K562 (cell line): ENCODE data around the gene BRME1. TPM values are rescaled to one million over a fixed set of nuclear protein-coding genes. Genes with fewer than 3 reads are reported as not detected.

Experiments
- ATAC-seq: fragments of 200-7000 bp; cut with Tn5 transposase; 3 replicates; pipeline ENCODE4 v1.9.1; 2020; ENCODE audit warnings: moderate library complexity
- BruUV-seq: library from RNA; stranded (reverse); fragments of 400-500 nt; replicated peaks from 2 replicates; lab custom pipeline; 2021; lab: Mats Ljungman, UMichigan
- CTCF ChIA-PET: fragments of 300-600 bp; formaldehyde crosslinking; extraction: SDS; loops from one replicate; lab custom pipeline; 2021; ENCODE audit warnings: low intra/inter-chr PET ratio; lab: Yijun Ruan, JAX
- POLR2A ChIA-PET: fragments of 300-600, 350-650 bp; sonication (Branson Sonifier 250); formaldehyde crosslinking; extraction: SDS; loops from one replicate; lab custom pipeline; 2021; ENCODE audit warnings: antibody characterized with exemption, inconsistent platforms; lab: Yijun Ruan, JAX
- DNase-seq, 4 experiments: peaks; one replicate each; pipeline versions ENCODE4 v3.0.0 to v3.0.0-alpha.2; 2011 to 2018; ENCODE audit warnings: low spot score in 3 of 4, mixed read lengths in 3 of 4; ENCODE audit errors: extremely low read depth in 1 of 4
- FAIRE-seq: peaks from 2 replicates; lab custom pipeline; 2011; peaks lifted over from hg19 to GRCh38; lab: Jason Lieb, UNC
- H2AFZ ChIP-seq: 2 replicates; pipeline ENCODE4 v1.6.0; 2011; ENCODE audit warnings: low read depth, low read length, control low read depth, inconsistent platforms
- H3K27ac ChIP-seq: fragments of 200-600 bp; 3 replicates; pipeline ENCODE4 v1.8.0; 2011; ENCODE audit warnings: low read depth, mild to moderate bottlenecking, control low read depth, inconsistent platforms, low read length, moderate library complexity, mixed read lengths; ENCODE audit errors: extremely low read depth
- H3K27me3 ChIP-seq, 2 experiments: fragments of 300-600 bp in 1 of 2; 2 replicates in 1 of 2; 3 replicates in 1 of 2; pipeline versions ENCODE4 v1.6.0 to v1.8.0; 2011; ENCODE audit warnings: inconsistent platforms in 2 of 2, low read length in 2 of 2, mild to moderate bottlenecking in 1 of 2, mixed read lengths in 1 of 2, moderate library complexity in 1 of 2; ENCODE audit not compliant: control insufficient read depth in 2 of 2, insufficient read depth in 2 of 2
- H3K36me3 ChIP-seq: fragments of 300-600 bp; 3 replicates; pipeline ENCODE4 v1.8.0; 2011; ENCODE audit warnings: mild to moderate bottlenecking, low read length, inconsistent platforms; ENCODE audit not compliant: control insufficient read depth, insufficient read depth
- H3K4me1 ChIP-seq, 2 experiments: fragments of 200-600 bp in 1 of 2; replicated peaks in 1 of 2; 2 replicates in 1 of 2; 3 replicates in 1 of 2; pipeline versions ENCODE4 v1.5.1 to v1.8.0; 2011; ENCODE audit warnings: inconsistent platforms in 2 of 2, low read length in 2 of 2, mild to moderate bottlenecking in 1 of 2, mixed read lengths in 1 of 2, moderate library complexity in 1 of 2; ENCODE audit not compliant: control insufficient read depth in 2 of 2, insufficient read depth in 2 of 2
- H3K4me2 ChIP-seq: 2 replicates; pipeline ENCODE4 v1.6.1; 2011; ENCODE audit warnings: low read length, control low read depth, inconsistent platforms, mixed read lengths; ENCODE audit not compliant: insufficient read depth
- H3K4me3 ChIP-seq: fragments of 200-600 bp; sonication (generic), shearing (Covaris generic); 2 replicates; pipeline ENCODE4 v1.5.1; 2016; ENCODE audit warnings: control low read depth, inconsistent platforms
- H3K79me2 ChIP-seq: fragments of 200-600 bp; 3 replicates; pipeline ENCODE4 v1.8.0; 2011; ENCODE audit warnings: low read length, inconsistent platforms; ENCODE audit not compliant: control insufficient read depth, insufficient read depth
- H3K9ac ChIP-seq, 2 experiments: 2 replicates each; pipeline versions ENCODE4 v1.6.0 to v1.6.1; 2011; ENCODE audit warnings: low read depth in 2 of 2, low read length in 2 of 2, control low read depth in 1 of 2, inconsistent platforms in 1 of 2, mild to moderate bottlenecking in 1 of 2, mixed read lengths in 1 of 2; ENCODE audit not compliant: insufficient read depth in 1 of 2
- H3K9me1 ChIP-seq: one replicate; pipeline ENCODE4 v1.6.0; 2011; ENCODE audit warnings: inconsistent platforms, mild to moderate bottlenecking, low read length, moderate library complexity; ENCODE audit not compliant: control insufficient read depth, insufficient read depth
- H3K9me3 ChIP-seq: replicated peaks from 2 replicates; pipeline ENCODE4 v1.5.1; 2011; ENCODE audit warnings: low read depth, low read length, inconsistent platforms; ENCODE audit not compliant: control insufficient read depth, insufficient read depth
- H4K20me1 ChIP-seq: replicated peaks from 2 replicates; pipeline ENCODE4 v1.6.1; 2011; ENCODE audit warnings: low read length, inconsistent platforms, mixed read lengths; ENCODE audit not compliant: control insufficient read depth, insufficient read depth
- CHD1 ChIP-seq: fragments of 200-600 bp; sonication (generic); IDR thresholded peaks from one replicate; pipeline ENCODE4 v1.6.1; 2012; ENCODE audit warnings: mild to moderate bottlenecking, moderate library complexity, low read length, inconsistent platforms
- CHD4 ChIP-seq: fragments of 200-600 bp; sonication (generic); IDR thresholded peaks from 3 replicates; pipeline ENCODE4 v1.6.1; 2012; ENCODE audit warnings: low read depth, mild to moderate bottlenecking, mixed read lengths, low read length, inconsistent platforms; ENCODE audit not compliant: insufficient read depth, insufficient replicate concordance, poor library complexity, severe bottlenecking
- E2F1 ChIP-seq: sonication (generic); formaldehyde crosslinking; IDR thresholded peaks from 2 replicates; pipeline ENCODE4 v1.8.1; 2023; ENCODE audit warnings: mild to moderate bottlenecking, missing genetic modification reagents, moderate library complexity
- GABPB2 ChIP-seq: fragments of 250-450 bp; sonication (Bioruptor Pico); conservative IDR thresholded peaks from 2 replicates; pipeline ENCODE4 v1.5.1; 2021; ENCODE audit warnings: mild to moderate bottlenecking
- NFIX ChIP-seq: fragments of 250-450 bp; sonication (Bioruptor Pico); IDR thresholded peaks from 2 replicates; pipeline ENCODE4 v1.4.0; 2020; ENCODE audit warnings: low read depth, mild to moderate bottlenecking, moderate library complexity
- POLR2G ChIP-seq: fragments of 200-400 bp; formaldehyde crosslinking; IDR thresholded peaks from 2 replicates; pipeline ENCODE4 v1.6.1; 2017; ENCODE audit warnings: low read depth, mild to moderate bottlenecking, antibody characterized with exemption, low read length, moderate library complexity
- PYGO2 ChIP-seq: fragments of 450-650 bp; IDR thresholded peaks from 2 replicates; pipeline ENCODE4 v1.6.1; 2016; ENCODE audit warnings: mild to moderate bottlenecking, missing genetic modification characterization, moderate library complexity, missing compliant biosample characterization
- SETDB1 ChIP-seq: IDR thresholded peaks from one replicate; pipeline ENCODE4 v1.6.1; 2012; ENCODE audit warnings: low read length, control low read depth, inconsistent platforms
- SMARCA4 ChIP-seq: fragments of 450-650 bp; IDR thresholded peaks from 2 replicates; pipeline ENCODE4 v1.6.1; 2016
- TBL1XR1 ChIP-seq, 2 experiments: IDR thresholded peaks; 2 replicates each; pipeline ENCODE4 v1.6.1; 2012; ENCODE audit warnings: improper control_type of control experiment in 2 of 2, low read length in 2 of 2, mild to moderate bottlenecking in 1 of 2
- TBP ChIP-seq: optimal IDR thresholded peaks from 2 replicates; pipeline ENCODE3; 2011; ENCODE audit warnings: low read depth, low read length, improper control_type of control experiment
- ZBTB7A ChIP-seq: IDR thresholded peaks from 2 replicates; pipeline ENCODE4 v1.6.1; 2011; ENCODE audit warnings: low read depth, mild to moderate bottlenecking, low read length, moderate library complexity, borderline replicate concordance; ENCODE audit not compliant: control insufficient read depth
- ZFP1 ChIP-seq: fragments of 450-650 bp; formaldehyde crosslinking; IDR thresholded peaks from 2 replicates; pipeline ENCODE4 v1.4.0; 2020; ENCODE audit warnings: mild to moderate bottlenecking, mixed read lengths
- ZKSCAN3 ChIP-seq: fragments of 250-450 bp; sonication (Bioruptor Pico); IDR thresholded peaks from 2 replicates; pipeline ENCODE4 v1.4.0; 2020
- ZNF184 ChIP-seq: sonication (generic); formaldehyde crosslinking; IDR thresholded peaks from 2 replicates; pipeline ENCODE4 v1.5.0; 2020; ENCODE audit warnings: missing genetic modification reagents
- ZNF253 ChIP-seq: fragments of 250-450 bp; sonication (Bioruptor Pico); conservative IDR thresholded peaks from 2 replicates; pipeline ENCODE4 v1.6.1; 2021; ENCODE audit warnings: mild to moderate bottlenecking
- ZNF75A ChIP-seq: fragments of 450-650 bp; formaldehyde crosslinking; IDR thresholded peaks from 2 replicates; pipeline ENCODE4 v1.4.0; 2020; ENCODE audit warnings: mild to moderate bottlenecking
- ZNF780A ChIP-seq: fragments of 250-450 bp; sonication (Bioruptor Pico); IDR thresholded peaks from 2 replicates; pipeline ENCODE4 v1.5.0; 2021; ENCODE audit warnings: mild to moderate bottlenecking
- WGBS: fragments of 100-300 bp; shearing (Covaris generic); methylation state at CpG from one replicate; pipeline ENCODE4 v1.1.6; 2016; ENCODE audit warnings: low coverage, mixed read lengths; ENCODE audit not compliant: insufficient coverage; ENCODE audit errors: missing lambda C conversion rate; 5-methylcytosine and 5-hydroxymethylcytosine counted together
- in situ Hi-C: fragments of 300-500 bp; cut with MboI; formaldehyde crosslinking; loops from 4 replicates; pipeline ENCODE4 v1.15.0; 2018; ENCODE audit warnings: inconsistent platforms, mixed read lengths
- intact Hi-C: fragments of 100-400 bp; cut with micrococcal nuclease; formaldehyde crosslinking; loops from 2 replicates; pipeline ENCODE4 v1.14.2; 2022
- polyA plus RNA-seq, 8 experiments: library from polyadenylated mRNA; depleted of rRNA in 4 of 8; stranded (reverse) in 5 of 8; unstranded in 3 of 8; fragments of >200 nt; fragmentation: Nextera tagmentation in 2 of 8; fragmentation: Illumina TruSeq in 1 of 8; extraction: Ambion mirVana in 2 of 8; extraction: Trizol in 1 of 8; gene quantifications; 2 replicates each; pipeline versions ENCODE4 v1.2.1 to v1.2.3, GENCODE V29; 2011 to 2014; ENCODE audit warnings: inconsistent platforms in 1 of 8, missing spikeins in 1 of 8
- total RNA-seq, 7 experiments: library from RNA; depleted of rRNA in 6 of 7; stranded (reverse); fragments of >200 nt in 6 of 7; fragmentation: Illumina TruSeq in 2 of 7; extraction: Trizol in 2 of 7; gene quantifications; 2 replicates each; pipeline versions ENCODE4 v1.2.1 to v1.2.3, GENCODE V29; 2011 to 2021; ENCODE audit warnings: low replicate concordance in 1 of 7

BRME1 gene
- total and polyA plus RNA-seq, 9 of the 15 experiments (the other 6 are each of a cell fraction or from before 2014, with no cell fraction given): 0.75 to 6.1 (median 3.6) TPM

DNA sequence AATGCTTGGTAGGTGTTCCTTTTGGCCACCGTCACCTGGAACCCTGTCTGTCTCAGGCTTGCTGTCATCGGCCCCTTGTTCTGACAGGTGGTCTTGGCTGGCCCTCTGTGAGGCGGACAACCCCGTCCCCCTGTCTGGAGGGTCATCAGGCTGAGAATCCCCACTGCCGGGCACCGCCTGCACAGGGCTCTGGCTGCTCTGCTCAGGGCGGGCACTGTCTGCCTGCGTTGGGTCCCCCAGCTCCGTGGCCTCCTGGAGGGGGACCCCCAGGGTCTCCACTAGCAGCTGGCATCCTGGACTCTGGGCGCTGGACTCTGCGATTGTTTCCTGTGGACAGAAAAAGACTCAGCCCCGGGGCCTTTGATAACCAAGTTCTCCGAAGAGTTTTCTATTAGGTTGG is 15.8 kb downstream of the BRME1 start:
- no peak for FAIRE-seq
- no peak overlapping the region for H3K4me3 ChIP-seq
- H3K4me1 ChIP-seq: peaks cover 4 to 32% of the 10 kb centered on the region in 2 experiments; a peak in 4 of 5 replicates
- TF ChIP-seq TBP: no peak
- TF ChIP-seq CHD4: no peak
- TF ChIP-seq ZNF75A (CRISPR knock-in tag): no peak
- TF ChIP-seq TBL1XR1 (IDR thresholded peaks at IDR 0.05; ENCODE audit: low read length in 2 of 2): no peak
- no peak for TF ChIP-seq SMARCA4
- 0 out of 2 replicates have a peak, but pooled peaks have one; percentile 9 for TF ChIP-seq POLR2G
- TF ChIP-seq, all 486 proteins: peak for 1
- no peaks in the 10 kb centered on the region for H3K36me3 ChIP-seq
- H3K27me3 ChIP-seq: no peaks in the 10 kb centered on the region
- WGBS: 73% methylated on average over 12 of the region's 13 CpGs
- no peak for DNase-seq
- CTCF ChIA-PET: no interaction called here
- no peak for ATAC-seq
- H3K27ac ChIP-seq: no peak overlapping the region
- H3K9me3 ChIP-seq: no peaks in the 10 kb centered on the region
- no peaks in the 10 kb centered on the region for H3K9me1 ChIP-seq
- in situ Hi-C loops: no loop called here
- H3K79me2 ChIP-seq: no peaks in the 10 kb centered on the region
- POLR2A ChIA-PET: no interaction called here
- intact Hi-C loops: no loop called here
- BruUV-seq: no TSS peak
- no peak overlapping the region for H2AFZ ChIP-seq
- H4K20me1 ChIP-seq: no peaks in the 10 kb centered on the region
- no peak overlapping the region for H3K9ac ChIP-seq
- no peak overlapping the region for H3K4me2 ChIP-seq

DNA sequence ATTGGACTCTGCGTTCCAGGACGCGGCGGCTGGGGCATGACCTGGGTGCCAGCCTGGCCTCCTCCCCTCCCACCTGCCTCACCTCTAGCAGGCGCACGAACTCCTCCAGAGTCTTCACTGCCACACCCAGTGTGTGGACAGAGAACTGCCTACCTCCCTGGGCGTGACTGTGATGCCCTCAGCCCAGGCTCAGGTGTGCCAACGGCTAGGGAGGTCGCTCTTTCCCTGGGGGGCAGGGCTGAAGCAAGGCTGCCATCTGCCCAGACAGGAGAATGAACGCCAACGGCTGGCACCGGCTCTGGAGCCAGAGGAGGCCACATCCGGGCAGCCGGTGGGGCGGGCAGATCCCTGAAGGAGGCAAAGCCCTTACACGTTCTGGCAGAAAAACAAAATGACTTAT is 17.6 kb downstream of the BRME1 start:
- Histone ChIP-seq H3K36me3 (no peaks in the 10 kb centered on the region), H3K79me2 (no peaks in the 10 kb centered on the region), H4K20me1 (no peaks in the 10 kb centered on the region), H3K9ac (peak overlapping the region in 1 of 2 experiments; percentile 7; a peak in 1 of 4 replicates), H2AFZ (no peak overlapping the region), H3K4me1 (peaks cover 4 to 44% of the 10 kb centered on the region in 2 experiments; a peak in 4 of 5 replicates), H3K4me2 (no peak overlapping the region), H3K4me3 (no peak overlapping the region), H3K27me3 (no peaks in the 10 kb centered on the region), H3K27ac (no peak overlapping the region), H3K9me3 (no peaks in the 10 kb centered on the region), H3K9me1 (no peaks in the 10 kb centered on the region)
- no peak for ATAC-seq
- ChIA-PET POLR2A (interaction anchor here (1.6 kb wide), 1 partner anchor 12 kb away, joined by 6 read pairs; no protein-coding TSS in a partner anchor), CTCF (no interaction called here)
- in situ Hi-C loops (no loop called here), intact Hi-C loops (no loop called here)
- BruUV-seq: no TSS peak
- no peak for FAIRE-seq
- WGBS: 54% methylated on average over 11 of the region's 16 CpGs
- no peak for DNase-seq
- TF ChIP-seq ZKSCAN3 (CRISPR knock-in tag) (no peak), E2F1 (CRISPR knock-in tag) (no peak), CHD1 (no peak), PYGO2 (tag) (no peak), ZBTB7A (no peak), ZFP1 (CRISPR knock-in tag) (no peak), ZNF253 (no peak), NFIX (CRISPR knock-in tag) (no peak), ZNF780A (CRISPR knock-in tag) (no peak), GABPB2 (no peak), SETDB1 (no peak), ZNF184 (CRISPR knock-in tag) (no peak)
